ENCODE data around the gene RPL12. TPM values are rescaled to one million over a fixed set of nuclear protein-coding genes. Genes with fewer than 3 reads are reported as not detected.

Gene RPL12
- total and polyA plus RNA-seq, 9 of the 15 experiments (the other 6 are each of a cell fraction or from before 2014, with no cell fraction given), result 1,614 to 4,558 (median 2,531) TPM

DNA sequence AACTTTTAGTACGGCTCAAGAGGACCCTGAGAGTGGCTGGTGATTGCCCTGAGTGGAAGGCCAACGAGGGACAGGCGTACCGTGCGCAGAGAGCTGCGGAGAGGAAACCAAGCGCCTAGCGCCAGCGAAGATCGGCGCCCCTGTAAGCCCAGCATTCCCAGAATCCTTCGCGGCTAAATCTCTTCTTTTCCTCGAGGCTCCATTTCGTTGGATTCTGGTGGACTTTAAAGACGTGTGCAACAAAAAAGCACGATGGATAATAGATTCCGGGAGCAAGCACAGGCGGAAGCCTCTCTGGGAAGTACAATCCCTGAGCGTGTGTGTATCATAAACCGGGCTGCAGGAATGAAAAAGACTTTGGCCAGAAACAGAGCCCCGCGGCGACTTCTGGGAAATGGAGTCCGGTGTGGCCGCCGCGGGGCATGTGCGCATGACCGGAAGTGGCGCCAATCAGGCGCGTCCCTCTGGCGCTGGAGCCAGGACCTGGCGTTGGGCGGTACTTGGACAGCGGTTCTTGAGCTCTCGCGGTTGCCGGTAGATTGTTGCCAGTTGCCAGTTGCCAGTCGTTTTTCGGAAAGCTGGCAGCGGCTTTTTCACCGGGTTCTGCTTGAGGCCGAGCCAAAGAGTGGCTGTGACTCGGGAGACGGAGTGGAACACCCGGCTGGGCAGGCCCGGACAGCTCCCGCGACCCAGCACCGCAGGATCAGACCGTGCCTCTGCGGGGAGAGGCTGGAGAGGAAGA, 27.1 kb downstream of the RPL12 start, which contains the start of gene ZNF79 (continued):
- TF ChIP-seq E2F3 (CRISPR knock-in tag; IDR thresholded peaks at IDR 0.05) (0 out of 2 replicates have a peak, but pooled peaks have one; percentile 58), KLF1 (tag; IDR thresholded peaks at IDR 0.05) (peak; percentile 76; the same call in 1 of the 2 replicates), ZNF644 (tag; IDR thresholded peaks at IDR 0.05; ENCODE audit: low read depth) (peak; percentile 77; the same call in 1 of the 2 replicates), DPF2 (IDR thresholded peaks at IDR 0.05) (no peak), LCOR (CRISPR knock-in tag; IDR thresholded peaks at IDR 0.05) (peak; percentile 16; the same call in 1 of the 2 replicates), ETV5 (CRISPR knock-in tag; IDR thresholded peaks at IDR 0.05; ENCODE audit: low read depth) (peak; percentile 49; the same call in 1 of the 2 replicates), ZNF561 (CRISPR knock-in tag; conservative IDR thresholded peaks at IDR 0.05) (0 out of 2 replicates have a peak, but pooled peaks have one; percentile 36), CTBP1 (IDR thresholded peaks at IDR 0.05; ENCODE audit: borderline replicate concordance) (peak; percentile 18; the same call in 1 of the 2 replicates), NR2C2 (CRISPR knock-in tag; IDR thresholded peaks at IDR 0.05) (no peak), NR2C2 (tag; IDR thresholded peaks at IDR 0.05) (peak; percentile 78), ADNP (tag; IDR thresholded peaks at IDR 0.05) (no peak), FOSL1 (tag; conservative IDR thresholded peaks at IDR 0.05) (0 out of 2 replicates have a peak, but pooled peaks have one; percentile 18), ZNF76 (CRISPR knock-in tag; IDR thresholded peaks at IDR 0.05; ENCODE audit: borderline replicate concordance) (no peak), NFRKB (IDR thresholded peaks at IDR 0.05; ENCODE audit: low read depth) (no peak; the same call in 1 of the 2 replicates), HDAC3 (IDR thresholded peaks at IDR 0.05; ENCODE audit: borderline replicate concordance, partially characterized antibody) (no peak), HDAC8 (tag; IDR thresholded peaks at IDR 0.05) (peak; percentile 38; the same call in 1 of the 2 replicates), CREB1 (IDR thresholded peaks at IDR 0.05) (peak; percentile 96), CREB1 (CRISPR knock-in tag; IDR thresholded peaks at IDR 0.05) (peak; percentile 95), U2AF1 (optimal IDR thresholded peaks at IDR 0.05; ENCODE audit: low read depth, low read length) (no peak), MCM2 (IDR thresholded peaks at IDR 0.05; ENCODE audit: low read depth) (no peak)
- TF ChIP-seq, protein P1, sequence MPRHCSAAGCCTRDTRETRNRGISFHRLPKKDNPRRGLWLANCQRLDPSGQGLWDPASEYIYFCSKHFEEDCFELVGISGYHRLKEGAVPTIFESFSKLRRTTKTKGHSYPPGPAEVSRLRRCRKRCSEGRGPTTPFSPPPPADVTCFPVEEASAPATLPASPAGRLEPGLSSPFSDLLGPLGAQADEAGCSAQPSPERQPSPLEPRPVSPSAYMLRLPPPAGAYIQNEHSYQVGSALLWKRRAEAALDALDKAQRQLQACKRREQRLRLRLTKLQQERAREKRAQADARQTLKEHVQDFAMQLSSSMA (CRISPR knock-in tag; IDR thresholded peaks at IDR 0.05), result no peak
- TF ChIP-seq, protein P2, sequence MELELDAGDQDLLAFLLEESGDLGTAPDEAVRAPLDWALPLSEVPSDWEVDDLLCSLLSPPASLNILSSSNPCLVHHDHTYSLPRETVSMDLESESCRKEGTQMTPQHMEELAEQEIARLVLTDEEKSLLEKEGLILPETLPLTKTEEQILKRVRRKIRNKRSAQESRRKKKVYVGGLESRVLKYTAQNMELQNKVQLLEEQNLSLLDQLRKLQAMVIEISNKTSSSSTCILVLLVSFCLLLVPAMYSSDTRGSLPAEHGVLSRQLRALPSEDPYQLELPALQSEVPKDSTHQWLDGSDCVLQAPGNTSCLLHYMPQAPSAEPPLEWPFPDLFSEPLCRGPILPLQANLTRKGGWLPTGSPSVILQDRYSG (tag; conservative IDR thresholded peaks at IDR 0.05; ENCODE audit: low read depth), result peak; percentile 85; the same call in 1 of the 2 replicates
- TF ChIP-seq, protein P3, sequence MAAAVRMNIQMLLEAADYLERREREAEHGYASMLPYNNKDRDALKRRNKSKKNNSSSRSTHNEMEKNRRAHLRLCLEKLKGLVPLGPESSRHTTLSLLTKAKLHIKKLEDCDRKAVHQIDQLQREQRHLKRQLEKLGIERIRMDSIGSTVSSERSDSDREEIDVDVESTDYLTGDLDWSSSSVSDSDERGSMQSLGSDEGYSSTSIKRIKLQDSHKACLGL (CRISPR knock-in tag; IDR thresholded peaks at IDR 0.05; ENCODE audit: borderline replicate concordance, poor library complexity, severe bottlenecking), result peak; percentile 30
- TF ChIP-seq, protein P4, sequence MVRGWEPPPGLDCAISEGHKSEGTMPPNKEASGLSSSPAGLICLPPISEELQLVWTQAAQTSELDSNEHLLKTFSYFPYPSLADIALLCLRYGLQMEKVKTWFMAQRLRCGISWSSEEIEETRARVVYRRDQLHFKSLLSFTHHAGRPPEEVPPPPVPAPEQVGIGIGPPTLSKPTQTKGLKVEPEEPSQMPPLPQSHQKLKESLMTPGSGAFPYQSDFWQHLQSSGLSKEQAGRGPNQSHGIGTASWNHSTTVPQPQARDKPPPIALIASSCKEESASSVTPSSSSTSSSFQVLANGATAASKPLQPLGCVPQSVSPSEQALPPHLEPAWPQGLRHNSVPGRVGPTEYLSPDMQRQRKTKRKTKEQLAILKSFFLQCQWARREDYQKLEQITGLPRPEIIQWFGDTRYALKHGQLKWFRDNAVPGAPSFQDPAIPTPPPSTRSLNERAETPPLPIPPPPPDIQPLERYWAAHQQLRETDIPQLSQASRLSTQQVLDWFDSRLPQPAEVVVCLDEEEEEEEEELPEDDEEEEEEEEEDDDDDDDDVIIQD (CRISPR knock-in tag; IDR thresholded peaks at IDR 0.05), result no peak
- TF ChIP-seq, protein P5, sequence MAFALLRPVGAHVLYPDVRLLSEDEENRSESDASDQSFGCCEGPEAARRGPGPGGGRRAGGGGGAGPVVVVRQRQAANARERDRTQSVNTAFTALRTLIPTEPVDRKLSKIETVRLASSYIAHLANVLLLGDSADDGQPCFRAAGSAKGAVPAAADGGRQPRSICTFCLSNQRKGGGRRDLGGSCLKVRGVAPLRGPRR (CRISPR knock-in tag; IDR thresholded peaks at IDR 0.05), result no peak

All from K562 (cell line).